K562 (cell line): ENCODE measurements around the gene ATP13A1.

Experiments
- GATA2 ChIP-seq: sonication (generic); formaldehyde crosslinking; IDR thresholded peaks from 2 replicates; pipeline ENCODE4 v1.4.0; 2020; ENCODE audit warnings: mild to moderate bottlenecking, missing genetic modification reagents
- YBX1 ChIP-seq: fragments of 450-650 bp; IDR thresholded peaks from 2 replicates; pipeline ENCODE4 v1.7.1; 2016; ENCODE audit warnings: mild to moderate bottlenecking
- ZFPM2 ChIP-seq: fragments of 250-450 bp; sonication (Bioruptor Pico); IDR thresholded peaks from 2 replicates; pipeline ENCODE4 v1.5.1; 2022; ENCODE audit warnings: mild to moderate bottlenecking
- TF ChIP-seq, protein P1 (sequence below), 3 experiments: IDR thresholded peaks in 2 of 3; conservative IDR thresholded peaks in 1 of 3; 2 replicates each; pipeline ENCODE4 v1.5.1; 2011 to 2012; ENCODE audit warnings: low read length in 3 of 3, mild to moderate bottlenecking in 3 of 3, control low read depth in 2 of 3, improper control_type of control experiment in 1 of 3, inconsistent platforms in 1 of 3, low read depth in 1 of 3, mixed read lengths in 1 of 3, moderate library complexity in 1 of 3; ENCODE audit not compliant: insufficient read depth in 2 of 3
- TF ChIP-seq, protein P2 (sequence below): fragments of 450-650 bp; IDR thresholded peaks from 2 replicates; pipeline ENCODE4 v1.6.1; 2016; ENCODE audit warnings: borderline replicate concordance

DNA sequence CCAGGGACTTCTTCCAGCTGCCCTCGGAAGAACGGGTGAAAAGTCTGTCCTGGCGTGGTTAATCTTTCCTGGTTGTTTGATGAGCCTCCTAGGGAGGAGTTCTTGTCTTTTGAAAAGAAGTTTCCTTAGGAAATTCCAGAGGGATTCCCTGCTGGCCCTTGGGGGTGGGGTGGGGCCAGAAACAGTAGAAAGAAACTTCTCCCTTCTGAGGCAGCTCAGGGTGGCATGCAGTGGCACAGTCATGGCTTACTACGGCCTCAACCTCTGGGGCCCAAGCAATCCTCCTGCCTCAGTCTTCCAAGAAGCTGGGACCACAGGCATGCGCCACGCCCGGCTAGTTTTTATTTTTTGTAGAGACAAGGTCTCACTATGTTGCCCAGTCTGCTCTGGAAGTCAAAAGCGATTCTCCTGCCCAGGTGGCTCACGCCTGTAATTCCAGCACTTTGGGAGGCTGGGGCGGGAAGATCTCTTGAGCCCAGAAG lies 6.6 kb upstream of the ATP13A1 start:
- TF ChIP-seq GATA2 = no peak
- TF ChIP-seq, protein P1, sequence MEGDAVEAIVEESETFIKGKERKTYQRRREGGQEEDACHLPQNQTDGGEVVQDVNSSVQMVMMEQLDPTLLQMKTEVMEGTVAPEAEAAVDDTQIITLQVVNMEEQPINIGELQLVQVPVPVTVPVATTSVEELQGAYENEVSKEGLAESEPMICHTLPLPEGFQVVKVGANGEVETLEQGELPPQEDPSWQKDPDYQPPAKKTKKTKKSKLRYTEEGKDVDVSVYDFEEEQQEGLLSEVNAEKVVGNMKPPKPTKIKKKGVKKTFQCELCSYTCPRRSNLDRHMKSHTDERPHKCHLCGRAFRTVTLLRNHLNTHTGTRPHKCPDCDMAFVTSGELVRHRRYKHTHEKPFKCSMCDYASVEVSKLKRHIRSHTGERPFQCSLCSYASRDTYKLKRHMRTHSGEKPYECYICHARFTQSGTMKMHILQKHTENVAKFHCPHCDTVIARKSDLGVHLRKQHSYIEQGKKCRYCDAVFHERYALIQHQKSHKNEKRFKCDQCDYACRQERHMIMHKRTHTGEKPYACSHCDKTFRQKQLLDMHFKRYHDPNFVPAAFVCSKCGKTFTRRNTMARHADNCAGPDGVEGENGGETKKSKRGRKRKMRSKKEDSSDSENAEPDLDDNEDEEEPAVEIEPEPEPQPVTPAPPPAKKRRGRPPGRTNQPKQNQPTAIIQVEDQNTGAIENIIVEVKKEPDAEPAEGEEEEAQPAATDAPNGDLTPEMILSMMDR (IDR thresholded peaks at IDR 0.05 in 2 of 3, conservative IDR thresholded peaks at IDR 0.05 in 1 of 3; ENCODE audit: insufficient read depth in 2 of 3, low read depth in 1 of 3, low read length in 3 of 3) = no peak
- TF ChIP-seq, protein P2, sequence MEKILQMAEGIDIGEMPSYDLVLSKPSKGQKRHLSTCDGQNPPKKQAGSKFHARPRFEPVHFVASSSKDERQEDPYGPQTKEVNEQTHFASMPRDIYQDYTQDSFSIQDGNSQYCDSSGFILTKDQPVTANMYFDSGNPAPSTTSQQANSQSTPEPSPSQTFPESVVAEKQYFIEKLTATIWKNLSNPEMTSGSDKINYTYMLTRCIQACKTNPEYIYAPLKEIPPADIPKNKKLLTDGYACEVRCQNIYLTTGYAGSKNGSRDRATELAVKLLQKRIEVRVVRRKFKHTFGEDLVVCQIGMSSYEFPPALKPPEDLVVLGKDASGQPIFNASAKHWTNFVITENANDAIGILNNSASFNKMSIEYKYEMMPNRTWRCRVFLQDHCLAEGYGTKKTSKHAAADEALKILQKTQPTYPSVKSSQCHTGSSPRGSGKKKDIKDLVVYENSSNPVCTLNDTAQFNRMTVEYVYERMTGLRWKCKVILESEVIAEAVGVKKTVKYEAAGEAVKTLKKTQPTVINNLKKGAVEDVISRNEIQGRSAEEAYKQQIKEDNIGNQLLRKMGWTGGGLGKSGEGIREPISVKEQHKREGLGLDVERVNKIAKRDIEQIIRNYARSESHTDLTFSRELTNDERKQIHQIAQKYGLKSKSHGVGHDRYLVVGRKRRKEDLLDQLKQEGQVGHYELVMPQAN = no peak
- TF ChIP-seq YBX1 = no peak
- TF ChIP-seq ZFPM2 = no peak
